Breast epithelium (tissue), 3 donors: Measurements from ENCODE around the gene ARHGAP15.

Experiments
- CTCF ChIP-seq, 3 donors: fragments of 450-650 bp; IDR thresholded peaks; one replicate each; pipeline ENCODE4 v1.5.1; 2016 to 2017; ENCODE audit warnings: antibody characterized with exemption in 3 of 3, mild to moderate bottlenecking in 3 of 3, moderate library complexity in 3 of 3
- POLR2AphosphoS5 ChIP-seq, 3 donors: sonication (generic); formaldehyde crosslinking; IDR thresholded peaks; one replicate each; pipeline ENCODE4 v1.6.1; 2017; ENCODE audit warnings: antibody characterized with exemption in 3 of 3

DNA sequence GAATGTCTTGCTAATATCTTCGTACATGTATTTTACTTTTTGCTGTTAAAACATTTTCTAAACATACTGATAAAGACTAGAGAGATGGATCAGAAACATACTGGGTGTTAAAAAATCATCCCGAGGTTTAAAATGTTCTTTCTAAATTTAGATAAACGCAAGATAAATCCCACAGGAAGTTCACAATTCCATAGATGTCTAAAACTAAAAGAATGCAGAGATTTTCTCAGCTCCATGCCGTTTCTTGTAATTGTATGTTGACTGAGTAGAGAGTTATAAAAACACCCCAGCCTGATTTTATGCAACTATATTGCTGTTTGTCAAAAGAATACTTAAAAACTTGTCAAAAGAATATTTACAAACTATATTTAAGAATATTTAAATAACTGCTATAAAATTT lies 455.7 kb downstream of the ARHGAP15 start:
- TF ChIP-seq CTCF (IDR thresholded peaks at IDR 0.05): no peak
- no peak for TF ChIP-seq POLR2AphosphoS5 (IDR thresholded peaks at IDR 0.05)
